GM12872 (cell line): ENCODE data around the gene ZFHX3.

Experiments used
- TF ChIP-seq, protein P1 (sequence below): IDR thresholded peaks from 3 replicates; pipeline ENCODE4 v1.5.1; 2011; ENCODE audit warnings: low read depth, mild to moderate bottlenecking, low read length, moderate library complexity; ENCODE audit not compliant: insufficient read depth

The ZFHX3 gene

DNA sequence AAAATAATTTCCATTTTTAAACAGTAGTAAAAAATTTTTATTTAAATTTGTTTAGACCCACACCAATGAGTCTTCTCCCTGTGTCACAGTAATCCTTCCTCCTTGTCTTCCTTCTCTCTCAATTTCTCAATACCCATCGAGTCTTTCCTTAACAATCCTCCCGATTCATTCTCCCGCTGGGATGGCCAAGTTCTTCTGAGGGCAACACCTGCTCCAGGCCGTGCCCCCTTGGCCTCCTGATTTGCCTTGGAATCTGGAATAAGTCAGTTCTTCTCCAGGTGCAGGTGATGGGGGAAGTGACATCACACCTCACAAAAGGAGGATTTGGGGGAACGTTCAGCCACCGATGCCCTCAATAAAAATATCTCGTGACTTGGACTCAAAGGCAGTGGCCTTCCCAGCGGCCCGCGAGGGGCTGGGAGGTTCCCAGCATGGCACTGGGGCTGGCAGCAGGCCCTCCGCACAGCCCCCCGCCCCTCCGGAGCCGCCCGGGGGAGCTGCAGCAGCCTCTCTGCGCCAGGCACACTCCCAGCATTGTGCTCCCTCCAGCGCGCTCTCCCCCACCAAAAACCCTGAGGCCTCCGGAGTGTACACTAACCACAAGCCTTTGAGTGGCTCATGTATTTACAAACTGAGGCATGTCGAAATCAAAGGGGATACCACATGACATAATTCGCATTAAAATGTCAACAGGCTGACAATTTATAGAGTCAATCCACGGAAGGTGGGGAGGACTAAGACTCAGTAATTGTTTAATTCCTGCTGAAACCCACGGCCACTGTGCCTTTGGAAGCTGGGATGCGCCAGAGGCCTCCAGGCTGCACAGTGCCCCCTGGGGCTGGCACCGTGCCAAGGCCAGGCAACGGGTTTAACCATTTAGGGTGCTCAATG lies 120.5 kb downstream of the ZFHX3 start:
- TF ChIP-seq, protein P1, sequence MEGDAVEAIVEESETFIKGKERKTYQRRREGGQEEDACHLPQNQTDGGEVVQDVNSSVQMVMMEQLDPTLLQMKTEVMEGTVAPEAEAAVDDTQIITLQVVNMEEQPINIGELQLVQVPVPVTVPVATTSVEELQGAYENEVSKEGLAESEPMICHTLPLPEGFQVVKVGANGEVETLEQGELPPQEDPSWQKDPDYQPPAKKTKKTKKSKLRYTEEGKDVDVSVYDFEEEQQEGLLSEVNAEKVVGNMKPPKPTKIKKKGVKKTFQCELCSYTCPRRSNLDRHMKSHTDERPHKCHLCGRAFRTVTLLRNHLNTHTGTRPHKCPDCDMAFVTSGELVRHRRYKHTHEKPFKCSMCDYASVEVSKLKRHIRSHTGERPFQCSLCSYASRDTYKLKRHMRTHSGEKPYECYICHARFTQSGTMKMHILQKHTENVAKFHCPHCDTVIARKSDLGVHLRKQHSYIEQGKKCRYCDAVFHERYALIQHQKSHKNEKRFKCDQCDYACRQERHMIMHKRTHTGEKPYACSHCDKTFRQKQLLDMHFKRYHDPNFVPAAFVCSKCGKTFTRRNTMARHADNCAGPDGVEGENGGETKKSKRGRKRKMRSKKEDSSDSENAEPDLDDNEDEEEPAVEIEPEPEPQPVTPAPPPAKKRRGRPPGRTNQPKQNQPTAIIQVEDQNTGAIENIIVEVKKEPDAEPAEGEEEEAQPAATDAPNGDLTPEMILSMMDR: no peak

DNA sequence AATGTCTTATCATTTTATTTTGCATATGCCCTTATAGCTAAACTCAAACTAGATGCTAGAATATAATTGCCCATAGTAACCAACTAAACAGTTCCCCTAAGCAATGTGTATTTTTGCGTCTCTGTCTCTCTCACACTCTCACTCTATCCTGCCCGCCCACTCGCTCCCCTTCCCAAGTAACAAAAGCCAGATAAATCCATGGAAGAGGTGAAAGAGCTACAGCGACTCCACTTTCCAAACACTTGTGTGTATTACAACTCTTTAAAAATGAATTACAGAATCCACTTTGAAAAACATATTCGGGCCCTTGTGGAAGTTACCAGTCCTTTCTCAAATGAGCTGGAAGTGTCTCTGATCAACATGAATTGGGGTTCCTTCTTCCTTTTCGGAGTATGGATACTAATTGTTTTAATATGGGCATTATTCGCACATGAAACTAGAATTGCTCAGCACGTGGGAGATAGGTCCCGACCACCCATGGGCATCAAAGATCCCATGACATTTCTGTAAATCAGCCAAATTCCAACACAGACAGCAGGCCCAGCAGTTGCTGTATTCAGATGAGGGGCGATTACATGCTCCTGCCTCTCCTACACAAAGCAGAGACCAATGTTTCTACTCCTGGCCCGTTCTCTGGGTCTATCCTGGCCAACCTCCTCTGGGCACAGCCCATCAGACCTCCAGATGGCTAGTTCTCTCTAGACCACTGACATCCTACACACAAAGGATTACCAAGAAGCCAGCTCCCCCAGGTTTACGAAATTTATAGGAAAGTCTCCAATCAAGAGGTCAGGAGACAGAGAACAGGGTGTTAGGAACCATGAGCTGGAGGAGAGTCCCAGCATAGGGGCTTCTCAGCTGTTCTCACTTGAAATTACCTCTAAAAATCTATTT lies 121.5 kb downstream of the ZFHX3 start:
- TF ChIP-seq, protein P1: no peak

DNA sequence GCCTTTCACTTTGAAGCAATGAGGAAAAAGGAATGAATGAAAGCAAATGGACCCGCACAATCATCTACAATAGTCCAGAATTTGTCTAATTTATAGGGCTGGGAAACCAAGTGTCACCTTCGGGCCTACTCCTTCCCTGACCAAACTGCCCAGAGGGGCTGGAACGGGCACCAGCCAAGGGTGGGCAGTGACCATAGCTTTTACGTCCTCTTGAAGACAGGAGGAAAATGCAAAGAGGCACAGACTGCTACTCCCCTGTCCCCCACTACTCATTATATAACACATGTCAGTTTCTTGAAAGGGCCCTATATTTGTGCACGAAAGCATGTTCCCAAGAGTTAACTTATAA lies 122.3 kb downstream of the ZFHX3 start:
- TF ChIP-seq, protein P1: no peak

DNA sequence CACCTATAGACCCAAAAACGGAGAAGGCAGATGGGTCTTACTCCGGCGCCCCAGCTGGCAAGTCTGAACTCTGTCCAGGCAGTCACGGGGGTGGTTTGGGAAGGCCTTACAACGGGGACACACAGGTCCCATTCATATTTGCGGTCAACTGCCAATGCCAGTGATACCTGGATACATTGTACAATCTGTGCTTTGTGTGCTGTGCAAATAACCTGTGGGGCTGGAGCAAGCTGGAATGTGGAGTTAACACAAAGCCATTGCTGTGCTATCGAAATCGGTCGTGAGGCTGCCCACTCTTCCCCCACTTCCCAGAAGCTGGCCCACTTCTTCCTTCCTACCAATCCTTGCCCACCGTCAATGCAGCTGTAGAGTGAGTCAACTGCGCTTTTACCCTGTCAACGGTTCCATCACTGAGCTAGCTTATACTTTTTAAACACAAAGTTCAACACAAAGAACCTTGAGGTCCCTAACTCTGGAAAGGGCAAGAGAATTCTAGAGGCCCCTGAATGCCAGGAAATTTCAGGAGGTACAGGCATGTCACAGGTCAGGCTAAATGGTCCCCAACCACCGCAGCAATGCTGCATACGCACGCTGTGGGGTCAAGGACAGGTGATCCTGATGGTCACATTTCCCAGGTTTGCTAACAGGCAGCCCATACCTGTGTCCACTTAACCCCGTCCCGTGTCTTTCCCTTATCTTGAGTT lies 122.8 kb downstream of the ZFHX3 start:
- TF ChIP-seq, protein P1: no peak

DNA sequence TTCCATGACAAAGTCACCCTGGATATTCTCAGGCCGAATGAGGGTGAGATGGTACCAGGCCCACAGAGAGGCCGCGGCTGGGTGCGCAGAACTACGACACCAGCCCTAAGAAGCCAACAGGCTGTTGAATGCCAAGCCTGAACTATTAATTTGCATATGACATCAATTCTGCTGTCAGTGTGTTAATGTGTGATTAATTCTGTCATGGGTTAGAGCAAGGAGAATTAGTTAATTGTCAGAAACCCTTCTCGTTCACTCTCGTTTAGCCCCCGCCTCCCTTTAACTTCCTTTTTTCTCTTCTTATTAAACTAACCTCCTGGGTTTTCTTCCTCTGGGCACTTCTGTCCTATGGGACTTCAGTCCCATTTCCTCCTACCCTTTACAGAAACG lies 123.4 kb downstream of the ZFHX3 start:
- TF ChIP-seq, protein P1: no peak

DNA sequence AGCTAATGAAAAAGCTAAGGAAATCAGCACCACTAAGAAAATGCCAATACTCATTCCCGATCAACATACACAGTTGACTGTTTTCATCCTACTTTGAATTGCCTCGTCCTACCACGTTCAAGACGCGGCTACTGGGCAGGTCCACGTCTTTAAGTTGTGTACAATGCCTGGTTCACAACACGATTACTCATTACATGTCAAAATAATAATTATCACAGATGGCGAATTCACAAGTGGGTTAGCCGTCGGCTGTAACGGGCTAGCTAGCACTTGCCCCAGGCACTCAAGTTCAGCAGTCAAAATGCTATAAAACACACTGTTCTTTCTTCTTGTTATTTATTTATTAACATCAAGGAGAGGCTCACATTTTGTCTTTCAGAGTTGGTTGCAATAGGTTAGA lies 124.2 kb downstream of the ZFHX3 start:
- TF ChIP-seq, protein P1: no peak

DNA sequence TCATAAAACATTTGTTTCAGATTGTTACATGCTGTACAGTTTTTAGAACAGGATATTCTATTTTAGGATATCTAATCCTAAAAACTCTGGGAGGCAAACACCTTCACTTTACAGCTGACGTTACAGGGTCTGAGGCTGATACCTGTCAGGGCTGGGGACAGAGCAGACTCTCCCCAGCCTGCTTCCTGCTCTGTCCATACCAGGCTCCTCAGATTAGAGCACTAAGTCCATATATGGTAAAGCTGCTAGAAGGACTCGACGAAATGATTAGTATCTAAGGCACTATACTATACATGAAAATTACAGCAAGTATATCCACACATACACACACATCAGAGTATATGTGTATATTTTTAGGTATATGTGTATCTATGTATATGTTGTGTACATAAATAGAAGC lies 125.2 kb downstream of the ZFHX3 start:
- TF ChIP-seq, protein P1: no peak
